A375 (cell line): ENCODE measurements around the gene PLN. TPM values are rescaled to one million over a fixed set of nuclear protein-coding genes. Genes with fewer than 3 reads are reported as not detected.

Experiments used
- total RNA-seq: library from RNA; depleted of rRNA; stranded (reverse); fragments of >200 nt; shearing (Covaris generic); gene quantifications from 2 replicates; pipeline ENCODE4 v1.2.3, GENCODE V29; 2014; rRNA removed

The PLN gene
- 0.08 and 0.29 TPM in 2 replicates for total RNA-seq

GRCh38 chr6:118548136-118548535 is at the start of gene PLN:
TSS of gene PLN (plus strand) at chr6:118548296. CDS start at chr6:118558922, 10,626 bp downstream.

Other genes starting within 250 kb of the PLN start
- 11.1 and 11.3 TPM in 2 replicates for gene CEP85L, start 103.3 kb downstream of the PLN start, total RNA-seq